ENCODE data around the gene RREB1.
A peak's percentile ranks its signal among the peaks of the same experiment; 100 is the strongest.

GRCh38 chr6:7276199-7276524 is 168.4 kb downstream of the RREB1 start:
- TF ChIP-seq CTCF (conservative IDR thresholded peaks at IDR 0.05) (peak; percentile 63), ZFX (IDR thresholded peaks at IDR 0.05) (no peak)
